A172 (cell line): ENCODE data around the gene PKNOX2. TPM values are rescaled to one million over a fixed set of nuclear protein-coding genes. Genes with fewer than 3 reads are reported as not detected.

ENCODE experiments used
- DNase-seq: peaks from one replicate; pipeline ENCODE4 v3.0.0-alpha.2; 2015; ENCODE audit warnings: low spot score
- total RNA-seq: library from RNA; depleted of rRNA; stranded (reverse); fragments of >200 nt; shearing (Covaris generic); gene quantifications from 2 replicates; pipeline ENCODE4 v1.2.3, GENCODE V29; 2014

Gene PKNOX2
- total RNA-seq, 1 experiment from 2014 or later: not detected

- no peak for DNase-seq
Observed at GRCh38 chr11:125154378-125155099, 10.0 kb upstream of the PKNOX2 start.

- no peak for DNase-seq
Observed at GRCh38 chr11:125155100-125155444, 9.5 kb upstream of the PKNOX2 start.

DNA sequence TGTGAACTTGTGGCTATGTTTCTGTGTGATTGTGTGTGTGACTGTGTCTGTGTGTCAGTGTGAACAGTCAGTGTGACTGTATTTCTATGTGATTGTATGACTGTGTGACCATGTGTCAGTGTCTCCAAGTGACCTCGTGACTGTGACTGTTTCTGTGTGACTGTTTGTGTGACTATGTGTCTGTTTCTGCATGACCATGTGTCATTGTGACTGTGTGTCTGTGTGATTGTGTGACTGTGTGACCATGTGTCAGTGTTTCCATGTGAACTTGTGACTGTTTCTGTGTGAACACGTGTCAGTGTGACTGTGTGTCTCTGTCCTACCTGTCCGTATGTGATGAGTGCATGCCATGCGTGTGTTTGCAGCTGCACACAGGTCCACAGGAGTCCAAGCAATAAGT is 8.8 kb upstream of the PKNOX2 start:
- DNase-seq: no peak

GRCh38 chr11:125156346-125157117 is 8.0 kb upstream of the PKNOX2 start:
- no peak for DNase-seq

DNA sequence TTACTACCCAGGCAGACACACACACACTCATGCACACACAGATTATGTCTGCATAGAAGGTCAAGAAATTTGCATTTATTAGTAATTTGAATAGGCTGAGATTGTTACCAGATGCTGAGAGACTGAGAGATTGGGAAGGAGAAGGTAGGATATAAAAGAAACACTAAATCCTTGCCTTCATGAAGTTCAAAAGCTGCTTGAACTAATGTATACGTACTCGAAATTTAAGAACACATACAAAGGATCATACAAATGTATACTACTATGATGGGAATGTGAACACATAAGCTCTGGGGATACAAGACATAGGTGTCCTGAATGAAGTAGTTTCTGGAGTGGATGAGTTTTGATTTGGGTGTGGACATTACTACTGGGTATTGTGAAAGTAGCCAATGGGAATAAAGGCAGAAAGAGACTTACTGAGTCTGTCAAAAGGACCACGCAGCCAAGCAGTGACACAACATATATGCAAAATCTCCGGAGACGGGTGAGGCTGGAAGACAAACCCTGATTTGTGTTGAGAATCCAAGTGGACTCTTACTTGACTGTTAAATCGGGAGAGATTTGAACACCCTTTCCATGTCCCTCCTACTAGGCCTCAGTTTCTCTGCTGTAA is 7.3 kb upstream of the PKNOX2 start:
- no peak for DNase-seq

GRCh38 chr11:125157953-125158680 is 6.4 kb upstream of the PKNOX2 start:
- DNase-seq: no peak

DNA sequence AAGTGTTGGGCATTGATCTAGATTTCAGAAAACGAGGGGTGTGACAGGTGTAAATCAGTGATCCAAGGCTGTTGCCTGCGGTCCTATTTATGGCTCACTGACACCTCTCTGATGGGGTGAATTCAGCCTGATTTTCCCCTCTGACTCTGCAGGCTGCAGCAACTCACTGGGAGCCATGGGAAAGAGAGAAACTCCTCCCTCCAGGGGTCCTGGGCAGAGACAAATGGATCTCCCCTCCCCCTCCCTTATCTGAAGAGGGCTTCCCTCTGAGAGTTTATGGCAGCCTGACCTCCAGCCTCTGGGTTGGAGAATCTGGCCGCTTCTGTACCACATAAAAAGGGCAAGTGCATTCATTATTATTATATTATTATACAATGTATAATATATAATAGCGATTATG is 1.8 kb upstream of the PKNOX2 start:
- DNase-seq: no peak

- DNase-seq: no peak
Observed at GRCh38 chr11:125163431-125164063, 1.0 kb upstream of the PKNOX2 start.

GRCh38 chr11:125164091-125164421 is 495 bp upstream of the PKNOX2 start:
- no peak for DNase-seq

GRCh38 chr11:125165111-125165842 is 726 bp downstream of the PKNOX2 start:
- no peak for DNase-seq

DNA sequence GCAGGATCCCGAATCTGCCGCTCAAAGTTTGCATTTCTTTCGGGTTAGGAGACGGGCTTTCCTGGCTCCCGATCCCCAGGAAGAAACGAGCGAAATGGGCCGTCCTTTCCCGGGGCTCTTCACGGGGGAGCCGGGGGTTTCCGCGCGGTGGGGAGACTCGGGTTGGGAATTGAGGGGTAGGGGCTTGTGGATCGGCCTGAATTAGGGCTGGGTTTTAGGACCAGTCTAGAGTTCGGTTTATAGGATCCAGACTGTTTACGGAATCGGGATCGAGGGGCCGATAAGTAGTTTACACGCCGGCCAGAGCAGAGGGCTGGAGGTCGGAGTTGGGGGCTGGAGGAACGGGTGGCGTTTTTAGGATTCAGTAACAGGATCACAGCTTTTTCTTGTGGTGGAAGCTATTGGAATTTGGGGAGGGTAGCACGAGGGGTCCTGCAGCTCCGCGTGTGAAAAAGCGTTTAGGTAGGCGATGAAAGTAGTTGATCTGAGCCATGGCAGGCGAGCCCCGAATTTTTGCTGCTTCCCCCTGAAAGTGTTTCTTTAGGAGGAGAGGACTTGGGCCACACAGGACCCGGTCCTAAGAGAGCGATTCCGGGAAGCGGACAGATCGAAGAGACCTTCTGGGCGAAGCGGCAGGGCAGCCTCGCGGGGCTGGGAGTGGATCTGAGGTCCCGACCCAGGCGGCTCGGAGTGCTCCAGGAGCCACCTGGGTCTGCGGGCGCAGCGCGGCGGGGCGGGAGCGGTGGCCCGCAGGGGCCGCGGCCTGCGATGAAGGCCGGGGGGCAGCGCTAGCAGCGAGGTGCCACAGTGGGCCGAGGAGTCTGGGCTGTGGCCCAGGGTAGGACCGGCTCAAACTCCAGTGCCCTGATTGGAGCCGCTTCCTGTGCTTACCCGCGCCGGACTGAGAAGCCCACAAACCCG is 1.6 kb downstream of the PKNOX2 start:
- no peak for DNase-seq

- no peak for DNase-seq
Observed at GRCh38 chr11:125166764-125167291, 2.3 kb downstream of the PKNOX2 start.

GRCh38 chr11:125167292-125167953 is 2.9 kb downstream of the PKNOX2 start:
- DNase-seq: no peak

DNA sequence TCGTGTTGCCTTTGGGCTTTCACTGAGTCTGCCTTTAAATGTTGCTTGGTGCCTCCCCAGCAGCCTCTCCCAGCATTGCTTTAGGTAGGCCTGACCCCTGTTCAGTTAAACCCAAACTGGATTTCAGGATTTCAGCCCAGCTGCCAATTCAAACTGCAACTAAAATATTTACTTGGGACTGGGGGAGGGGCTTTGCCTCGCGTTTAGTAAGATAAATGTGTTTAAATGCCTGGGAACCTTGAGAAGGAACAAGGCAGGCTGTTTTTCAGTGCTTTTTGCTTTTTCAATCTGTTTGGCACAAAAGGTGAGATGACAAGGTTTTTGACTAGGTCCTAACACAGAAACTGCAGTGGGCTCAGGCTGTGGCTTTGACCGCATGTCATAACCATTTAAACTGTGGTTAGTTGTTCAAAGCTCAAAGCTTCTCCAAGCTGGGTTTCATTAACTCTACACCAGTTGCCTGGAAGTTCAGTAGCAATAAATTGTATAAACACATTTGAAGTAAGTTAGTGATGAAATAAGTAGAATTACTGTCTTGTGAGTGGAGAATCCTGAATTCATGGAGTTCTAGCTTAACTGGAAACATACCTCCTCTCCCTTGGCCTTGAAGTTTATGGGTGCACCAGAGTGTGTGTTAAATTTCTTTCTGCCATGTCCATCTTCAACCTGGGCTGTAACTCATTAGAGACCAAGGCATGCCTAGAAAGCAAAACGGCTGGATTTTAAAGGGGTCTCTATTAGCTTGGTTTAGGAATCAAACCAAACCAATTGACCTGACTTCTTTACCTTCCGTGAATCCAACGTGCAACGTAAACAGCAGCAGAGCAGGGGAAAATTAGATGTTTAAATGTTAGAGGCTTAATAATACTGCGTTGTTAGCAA is 3.6 kb downstream of the PKNOX2 start:
- no peak for DNase-seq

GRCh38 chr11:125168918-125169456 is 4.4 kb downstream of the PKNOX2 start:
- DNase-seq: no peak

GRCh38 chr11:125170001-125170509 is 5.5 kb downstream of the PKNOX2 start:
- no peak for DNase-seq

DNA sequence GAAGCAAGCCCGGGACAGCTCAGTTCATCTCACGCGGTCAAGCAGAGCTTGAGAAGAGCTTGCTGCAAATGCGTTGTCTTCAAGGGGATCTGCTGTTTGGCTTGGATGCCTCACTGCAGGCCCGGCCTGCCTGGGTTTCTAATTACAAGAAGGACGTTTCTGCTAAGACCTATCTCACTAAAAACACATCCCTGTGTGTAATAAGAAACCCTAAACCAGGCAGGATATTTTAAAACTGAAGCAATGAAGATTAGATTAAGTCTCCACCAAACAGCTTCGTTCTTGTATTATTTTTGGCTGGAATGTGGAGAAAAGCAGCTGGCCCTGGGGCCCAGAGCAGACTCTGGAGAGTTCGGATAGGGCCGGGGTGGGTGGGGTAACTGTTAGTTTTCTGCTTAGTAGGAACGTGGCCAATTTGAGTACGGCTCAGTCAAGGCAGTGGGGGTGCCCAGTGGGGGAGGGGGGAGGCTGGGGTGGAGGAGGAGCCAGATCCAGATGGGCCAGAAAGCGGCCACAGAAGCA is 6.0 kb downstream of the PKNOX2 start:
- no peak for DNase-seq

GRCh38 chr11:125171974-125172373 is 7.4 kb downstream of the PKNOX2 start:
- no peak for DNase-seq
